Uterus (tissue), 4 donors: ENCODE measurements around the gene GUF1. TPM values are rescaled to one million over a fixed set of nuclear protein-coding genes. Genes with fewer than 3 reads are reported as not detected.
"Not testable (repeated sequence)": the region's sequence is repeated elsewhere in the genome, so short reads cannot be mapped to it uniquely, and the experiment has no call there.

Source experiments
- DNase-seq, 2 donors: peaks; one replicate each; pipeline ENCODE4 v3.0.0-alpha.2; 2019 to 2020
- H3K27ac ChIP-seq, 2 donors: fragments of 200-600 bp; sonication (generic); 1 replicate in 1 of 2; 2 replicates in 1 of 2; pipeline ENCODE4 v1.5.1; 2016 to 2018
- H3K27me3 ChIP-seq, 2 donors: fragments of 200-600 bp; sonication (generic); one replicate each; pipeline ENCODE4 v1.5.1; 2018 to 2019; ENCODE audit warnings: control low read depth in 1 of 2
- H3K36me3 ChIP-seq, 2 donors: fragments of 200-600 bp; sonication (generic); one replicate each; pipeline ENCODE4 v1.5.1; 2019; ENCODE audit warnings: control low read depth in 1 of 2
- H3K4me1 ChIP-seq, 2 donors: fragments of 200-600 bp; sonication (generic); one replicate each; pipeline ENCODE4 v1.5.1; 2018 to 2019; ENCODE audit warnings: control low read depth in 1 of 2
- H3K4me3 ChIP-seq, 2 donors: fragments of 200-600 bp; sonication (generic); 1 replicate in 1 of 2; 2 replicates in 1 of 2; pipeline ENCODE4 v1.5.1; 2018 to 2019; ENCODE audit warnings: mild to moderate bottlenecking in 1 of 2
- H3K9me3 ChIP-seq, 2 donors: fragments of 200-600 bp; sonication (generic); one replicate each; pipeline ENCODE4 v1.5.1; 2019; ENCODE audit warnings: control low read depth in 1 of 2
- CTCF ChIP-seq, 4 experiments: fragments of 200-600 bp in 2 of 4; fragments of 450-650 bp in 2 of 4; sonication (generic) in 2 of 4; IDR thresholded peaks; one replicate each; pipeline ENCODE4 v1.5.1; 2016 to 2019; ENCODE audit warnings: antibody characterized with exemption in 4 of 4, mild to moderate bottlenecking in 2 of 4, moderate library complexity in 1 of 4
- POLR2A ChIP-seq, 2 donors: fragments of 450-650 bp; IDR thresholded peaks; one replicate each; pipeline ENCODE4 v1.6.1; 2016; ENCODE audit warnings: antibody characterized with exemption in 2 of 2, mild to moderate bottlenecking in 1 of 2, moderate library complexity in 1 of 2
- intact Hi-C: fragments of 100-400 bp; cut with DNase I; formaldehyde crosslinking; loops from one replicate; pipeline ENCODE4 v1.15.1; 2023; ENCODE audit warnings: low total_unique reads
- total RNA-seq, 4 donors: library from RNA; depleted of rRNA in 3 of 4; stranded (reverse); fragments of >200 nt in 3 of 4; gene quantifications; one replicate each; pipeline versions ENCODE4 v1.1.0 to v1.2.4, GENCODE V29; 2014 to 2023
- donor health status: DM: yes; HTN: yes; CAD: no.

The GUF1 gene
- total RNA-seq, 4 donors from 2014 or later: 3.8 to 32.3 (median 19.0) TPM

GRCh38 chr4:44722001-44722400 lies 43.8 kb downstream of the GUF1 start:
- H3K27me3 ChIP-seq: no peaks in the 10 kb centered on the region
- H3K4me3 ChIP-seq: no peak overlapping the region
- no peak for DNase-seq
- H3K4me1 ChIP-seq: no peaks in the 10 kb centered on the region
- H3K36me3 ChIP-seq: no peaks in the 10 kb centered on the region
- intact Hi-C loops: no loop called here
- no peaks in the 10 kb centered on the region for H3K9me3 ChIP-seq
- H3K27ac ChIP-seq: no peak overlapping the region
- TF ChIP-seq POLR2A (IDR thresholded peaks at IDR 0.05) (no peak), CTCF (IDR thresholded peaks at IDR 0.05) (no peak)

DNA sequence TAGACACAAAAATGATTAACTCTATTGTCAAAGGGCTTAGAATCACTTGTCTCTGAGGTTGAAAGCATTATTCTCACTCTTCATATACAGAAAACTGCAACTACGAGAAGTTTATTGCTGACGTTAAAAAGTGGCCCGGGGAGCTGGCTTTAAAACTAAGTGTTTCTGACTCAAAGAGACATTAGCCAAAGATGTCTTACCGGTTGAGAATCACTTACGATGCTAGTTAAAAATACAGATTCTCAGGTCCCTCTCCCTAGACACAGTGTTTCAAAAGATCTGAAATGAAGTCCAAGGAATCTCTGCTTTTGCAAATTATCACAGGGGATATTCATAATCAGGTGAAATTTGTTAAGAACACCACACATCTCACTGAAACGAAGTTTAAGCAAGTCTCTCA lies 46.9 kb downstream of the GUF1 start:
- intact Hi-C loops: no loop called here
- Histone ChIP-seq H3K36me3 (no peaks in the 10 kb centered on the region), H3K4me3 (peak overlapping the region; percentile 76 to 94), H3K27me3 (no peaks in the 10 kb centered on the region), H3K4me1 (no peaks in the 10 kb centered on the region), H3K9me3 (no peaks in the 10 kb centered on the region), H3K27ac (peak overlapping the region; percentile 84)
- no peak for DNase-seq
- TF ChIP-seq CTCF (IDR thresholded peaks at IDR 0.05) (no peak), POLR2A (IDR thresholded peaks at IDR 0.05) (no peak)

- no peak for DNase-seq
- no peaks in the 10 kb centered on the region for H3K9me3 ChIP-seq
- no peaks in the 10 kb centered on the region for H3K27me3 ChIP-seq
- intact Hi-C loops: no loop called here
- peak overlapping the region; percentile 76 to 94 for H3K4me3 ChIP-seq
- peak overlapping the region; percentile 84 for H3K27ac ChIP-seq
- no peaks in the 10 kb centered on the region for H3K36me3 ChIP-seq
- no peaks in the 10 kb centered on the region for H3K4me1 ChIP-seq
- no peak for TF ChIP-seq POLR2A (IDR thresholded peaks at IDR 0.05)
Observed at GRCh38 chr4:44725726-44726037, 47.5 kb downstream of the GUF1 start.

- Histone ChIP-seq H3K27me3 (no peaks in the 10 kb centered on the region), H3K36me3 (no peaks in the 10 kb centered on the region), H3K27ac (peak within 1 kb of the TSS; percentile 84), H3K9me3 (no peaks in the 10 kb centered on the region), H3K4me3 (peak within 1 kb of the TSS; percentile 76 to 94), H3K4me1 (no peaks in the 10 kb centered on the region)
- intact Hi-C loops: no loop called here
- peak; percentile 91 to 92 for DNase-seq
- peak; percentile 30 to 57 for TF ChIP-seq POLR2A (IDR thresholded peaks at IDR 0.05)
- peak in 2 of 4 experiments; percentile 19 to 21 for TF ChIP-seq CTCF (IDR thresholded peaks at IDR 0.05)
Observed at GRCh38 chr4:44726038-44726871, 48.0 kb downstream of the GUF1 start, which contains the start of gene GNPDA2. GNPDA2 (minus strand) TSS chr4:44726556; CDS start chr4:44722207, 4,349 bp downstream.

- intact Hi-C loops: no loop called here
Observed at GRCh38 chr4:44727471-44727870, 49.3 kb downstream of the GUF1 start.

DNA sequence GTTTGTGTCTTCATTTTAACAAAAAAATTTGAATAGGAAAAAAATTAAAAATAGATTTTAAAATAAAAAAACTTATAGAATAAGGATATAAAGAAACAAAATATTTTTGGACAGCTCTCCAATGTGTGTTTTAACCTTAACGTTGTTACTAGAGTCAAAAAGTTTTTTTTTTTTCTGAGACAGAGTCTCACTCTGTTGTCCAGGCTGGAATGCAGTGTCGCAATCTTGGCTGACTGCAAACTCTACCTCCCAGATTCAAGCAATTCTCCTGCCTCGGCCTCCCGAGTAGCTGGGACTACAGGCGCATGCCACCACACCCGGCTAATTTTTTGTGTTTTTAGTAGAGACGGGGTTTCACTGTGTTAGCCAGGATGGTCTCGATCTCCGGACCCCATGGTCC lies 50.5 kb downstream of the GUF1 start:
- H3K36me3 ChIP-seq, H3K9me3 ChIP-seq, intact Hi-C loops, H3K27me3 ChIP-seq, DNase-seq, H3K4me1 ChIP-seq, H3K27ac ChIP-seq, H3K4me3 ChIP-seq: not testable (repeated sequence)

More at GRCh38 chr4:44727471-44727870, 49.3 kb downstream of the GUF1 start:
- Histone ChIP-seq H3K27ac (no peak overlapping the region), H3K36me3 (no peaks in the 10 kb centered on the region), H3K9me3 (no peaks in the 10 kb centered on the region), H3K4me1 (no peaks in the 10 kb centered on the region), H3K27me3 (no peaks in the 10 kb centered on the region), H3K4me3 (no peak overlapping the region)
- TF ChIP-seq CTCF (IDR thresholded peaks at IDR 0.05) (no peak), POLR2A (IDR thresholded peaks at IDR 0.05) (no peak)
- no peak for DNase-seq
